BJ (cell line): ENCODE results near the gene GTPBP6. TPM values are rescaled to one million over a fixed set of nuclear protein-coding genes. Genes with fewer than 3 reads are reported as not detected.

Experiments
- CTCF ChIA-PET: fragments of 350-600 bp; formaldehyde crosslinking; extraction: SDS; loops from one replicate; lab custom pipeline; 2021; ENCODE audit warnings: antibody characterized with exemption, inconsistent platforms; lab: Yijun Ruan, JAX
- POLR2A ChIA-PET: fragments of 300-600 bp; sonication (Branson Sonifier 250); formaldehyde crosslinking; extraction: SDS; loops from one replicate; lab custom pipeline; 2021; ENCODE audit warnings: antibody characterized with exemption; lab: Charles Lee
- DNase-seq: peaks from one replicate; pipeline ENCODE4 v3.0.0-alpha.2; 2011; ENCODE audit warnings: low read depth
- H3K27me3 ChIP-seq: 2 replicates; pipeline ENCODE4 v1.6.0; 2011; ENCODE audit warnings: low read length; ENCODE audit not compliant: control insufficient read depth, insufficient read depth
- H3K36me3 ChIP-seq: 2 replicates; pipeline ENCODE4 v1.5.1; 2011; ENCODE audit warnings: low read length; ENCODE audit not compliant: control insufficient read depth, insufficient read depth
- H3K4me3 ChIP-seq: 2 replicates; pipeline ENCODE4 v1.5.1; 2011; ENCODE audit warnings: low read depth, mild to moderate bottlenecking, control low read depth, low read length
- polyA plus RNA-seq: library from polyadenylated mRNA; depleted of rRNA; stranded (reverse); fragments of >200 nt; gene quantifications from 2 replicates; pipeline ENCODE4 v1.2.3, GENCODE V29; 2011
- TF ChIP-seq, protein P1 (sequence below): IDR thresholded peaks from 2 replicates; pipeline ENCODE4 v1.5.1; 2011; ENCODE audit warnings: low read depth, mild to moderate bottlenecking, control low read depth, inconsistent platforms, low read length, moderate library complexity; ENCODE audit not compliant: insufficient read depth

The GTPBP6 gene
- polyA plus RNA-seq, 1 experiment = 29.2 TPM

DNA sequence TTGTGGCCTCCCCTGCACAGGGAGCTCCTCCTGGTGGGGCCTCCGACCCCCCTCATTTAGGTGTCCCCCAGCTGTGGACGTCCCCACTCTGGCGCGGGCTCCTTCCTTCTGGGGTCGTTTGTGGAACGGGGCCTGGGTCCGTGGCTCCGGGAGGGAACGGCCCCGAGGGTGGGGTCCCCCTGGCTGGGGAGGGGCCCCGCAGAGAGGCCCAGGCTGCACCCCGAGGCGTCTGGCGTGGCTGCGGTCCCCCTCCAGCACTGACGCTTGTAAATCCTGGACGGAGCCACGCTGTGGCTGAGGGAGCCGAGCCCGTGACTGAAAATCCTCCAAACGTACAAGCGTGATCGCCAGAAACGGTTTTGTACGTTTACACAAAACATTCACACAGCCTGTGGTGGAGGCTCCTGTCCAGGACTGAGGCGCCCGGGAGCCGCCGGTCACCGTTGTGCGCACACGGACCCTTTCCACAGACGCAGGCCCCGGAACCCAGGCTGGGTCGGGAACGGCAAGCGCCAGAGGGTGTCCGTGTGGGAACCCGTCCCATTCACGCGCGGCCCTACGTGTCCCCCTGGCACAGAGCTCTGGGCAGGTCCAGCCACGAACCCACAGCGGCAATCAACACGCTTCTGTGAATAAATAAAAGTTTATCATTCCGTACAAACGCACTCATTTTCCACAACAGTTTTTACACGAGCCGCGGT is 15.2 kb upstream of the GTPBP6 start:
- Histone ChIP-seq H3K36me3 (peaks cover 5% of the 10 kb centered on the region), H3K4me3 (no peak overlapping the region), H3K27me3 (no peaks in the 10 kb centered on the region)
- no peak for DNase-seq
- TF ChIP-seq, protein P1, sequence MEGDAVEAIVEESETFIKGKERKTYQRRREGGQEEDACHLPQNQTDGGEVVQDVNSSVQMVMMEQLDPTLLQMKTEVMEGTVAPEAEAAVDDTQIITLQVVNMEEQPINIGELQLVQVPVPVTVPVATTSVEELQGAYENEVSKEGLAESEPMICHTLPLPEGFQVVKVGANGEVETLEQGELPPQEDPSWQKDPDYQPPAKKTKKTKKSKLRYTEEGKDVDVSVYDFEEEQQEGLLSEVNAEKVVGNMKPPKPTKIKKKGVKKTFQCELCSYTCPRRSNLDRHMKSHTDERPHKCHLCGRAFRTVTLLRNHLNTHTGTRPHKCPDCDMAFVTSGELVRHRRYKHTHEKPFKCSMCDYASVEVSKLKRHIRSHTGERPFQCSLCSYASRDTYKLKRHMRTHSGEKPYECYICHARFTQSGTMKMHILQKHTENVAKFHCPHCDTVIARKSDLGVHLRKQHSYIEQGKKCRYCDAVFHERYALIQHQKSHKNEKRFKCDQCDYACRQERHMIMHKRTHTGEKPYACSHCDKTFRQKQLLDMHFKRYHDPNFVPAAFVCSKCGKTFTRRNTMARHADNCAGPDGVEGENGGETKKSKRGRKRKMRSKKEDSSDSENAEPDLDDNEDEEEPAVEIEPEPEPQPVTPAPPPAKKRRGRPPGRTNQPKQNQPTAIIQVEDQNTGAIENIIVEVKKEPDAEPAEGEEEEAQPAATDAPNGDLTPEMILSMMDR = no peak
- CTCF ChIA-PET = no interaction called here
- POLR2A ChIA-PET = no interaction called here

DNA sequence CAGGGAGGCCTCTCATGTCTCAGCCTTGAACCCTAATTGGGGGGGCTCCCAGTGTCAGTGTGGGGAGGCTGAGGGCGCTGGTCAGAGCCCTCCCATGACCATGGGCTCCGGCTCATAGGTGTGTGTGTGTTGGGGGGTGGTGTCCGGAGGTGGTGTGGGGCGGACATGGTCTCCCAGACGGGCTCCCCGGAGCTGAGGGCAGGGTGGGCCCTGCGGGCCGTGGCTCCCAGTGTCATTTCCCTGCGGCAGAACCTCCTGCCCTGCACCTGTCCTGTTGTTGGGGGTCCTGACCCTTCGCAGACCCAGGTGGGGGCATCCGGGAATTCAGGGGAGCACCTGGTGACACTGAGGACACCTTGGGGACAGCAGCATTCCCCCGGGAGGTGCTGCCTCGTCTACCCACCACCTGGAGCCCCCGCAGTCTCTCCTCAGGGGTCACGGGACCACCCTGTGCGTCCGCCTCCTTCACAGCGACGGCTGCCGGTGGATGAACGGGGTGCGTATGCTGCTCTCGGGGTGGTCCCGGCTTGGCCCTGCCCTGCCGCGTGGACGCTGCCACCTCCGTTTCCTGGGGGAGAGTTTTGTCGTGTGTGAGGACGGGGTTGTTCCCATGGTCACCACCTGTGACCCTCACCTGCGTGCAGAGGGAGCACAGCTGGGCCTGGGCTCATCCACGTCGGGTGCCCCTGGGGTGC is 14.5 kb upstream of the GTPBP6 start:
- Histone ChIP-seq H3K36me3 (peaks cover 3% of the 10 kb centered on the region), H3K27me3 (no peaks in the 10 kb centered on the region), H3K4me3 (no peak overlapping the region)
- ChIA-PET CTCF (no interaction called here), POLR2A (no interaction called here)
- TF ChIP-seq, protein P1 = no peak
- no peak for DNase-seq

DNA sequence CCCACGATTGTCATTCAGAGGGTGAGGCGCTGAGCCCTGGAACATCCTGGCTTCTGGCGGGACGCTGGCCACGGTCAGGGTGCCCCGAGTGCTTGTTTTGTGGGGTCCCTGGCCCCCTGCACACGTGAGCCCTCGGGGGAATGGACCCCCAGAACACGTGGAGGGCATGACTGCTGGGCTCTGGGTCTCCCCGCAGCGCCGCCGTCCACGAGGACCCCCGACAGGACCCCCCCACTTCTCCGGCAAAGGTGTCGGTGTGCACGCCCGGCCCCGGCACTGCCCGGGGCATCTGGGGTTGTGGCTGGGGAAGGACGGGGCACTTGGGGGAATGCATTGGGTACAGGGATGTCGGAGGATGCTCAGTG is 13.9 kb upstream of the GTPBP6 start:
- no peak overlapping the region for H3K4me3 ChIP-seq
- POLR2A ChIA-PET = no interaction called here
- TF ChIP-seq, protein P1 = no peak

DNA sequence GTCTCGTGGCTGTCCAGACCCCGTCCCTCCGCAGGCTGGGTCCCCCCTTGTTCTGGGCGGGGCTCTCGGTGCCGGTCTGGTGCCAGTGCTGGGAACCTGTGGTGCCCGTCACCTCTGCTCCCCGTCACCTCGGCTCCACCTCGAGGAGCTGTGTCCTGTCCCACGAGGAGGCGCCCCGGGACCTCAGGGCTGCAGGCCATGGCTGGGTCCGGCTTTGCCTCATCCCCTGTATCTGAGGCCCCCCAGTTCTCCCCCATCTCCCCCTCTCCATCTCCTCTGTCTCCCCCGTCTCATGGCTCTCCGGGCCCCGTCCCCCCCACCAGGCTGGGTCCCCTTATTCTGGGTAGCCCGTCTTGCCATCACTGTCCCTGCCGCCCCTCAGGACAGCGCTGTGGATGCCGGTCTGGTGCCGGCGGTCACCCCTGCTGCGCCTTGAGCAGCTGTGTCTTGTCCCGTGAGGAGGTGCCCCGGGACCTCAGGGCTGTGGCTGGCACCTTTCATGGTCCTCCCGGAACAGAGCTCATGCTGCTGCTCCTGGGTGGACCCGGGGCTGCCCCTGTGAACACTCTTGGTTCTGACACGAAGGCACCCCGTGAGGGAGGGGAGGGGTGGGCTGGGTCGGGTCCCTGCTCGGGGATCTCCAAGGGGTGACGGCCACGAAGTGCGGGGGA is 13.4 kb upstream of the GTPBP6 start:
- Histone ChIP-seq H3K4me3 (no peak overlapping the region), H3K36me3 (peaks cover 3% of the 10 kb centered on the region; the same call in 1 of the 2 replicates), H3K27me3 (no peaks in the 10 kb centered on the region)
- TF ChIP-seq, protein P1 = no peak
- ChIA-PET CTCF (no interaction called here), POLR2A (no interaction called here)
- no peak for DNase-seq

More for the DNA sequence above, 13.9 kb upstream of the GTPBP6 start:
- Histone ChIP-seq H3K27me3 (no peaks in the 10 kb centered on the region), H3K36me3 (peaks cover 3% of the 10 kb centered on the region)
- CTCF ChIA-PET = no interaction called here
- no peak for DNase-seq
